SJSA1 (cell line): Measurements from ENCODE around the gene MTX3. TPM values are rescaled to one million over a fixed set of nuclear protein-coding genes. Genes with fewer than 3 reads are reported as not detected.

Experiments
- DNase-seq, 2 experiments: peaks; one replicate each; pipeline ENCODE4 v3.0.0-alpha.2; 2015 to 2020; ENCODE audit warnings: low spot score in 2 of 2, low read depth in 1 of 2
- H3K27ac ChIP-seq: fragments of 250-450 bp; sonication (Bioruptor Pico); 2 replicates; pipeline ENCODE4 v1.5.1; 2020; ENCODE audit warnings: mild to moderate bottlenecking, moderate library complexity
- H3K27me3 ChIP-seq: fragments of 250-450 bp; sonication (Bioruptor Pico); replicated peaks from 2 replicates; pipeline ENCODE4 v1.5.1; 2020; ENCODE audit warnings: mild to moderate bottlenecking, moderate library complexity
- H3K36me3 ChIP-seq: fragments of 250-450 bp; sonication (Bioruptor Pico); 2 replicates; pipeline ENCODE4 v1.5.1; 2020; ENCODE audit warnings: mild to moderate bottlenecking
- H3K4me1 ChIP-seq: fragments of 250-450 bp; sonication (Bioruptor Pico); replicated peaks from 2 replicates; pipeline ENCODE4 v1.6.1; 2021; ENCODE audit warnings: mild to moderate bottlenecking
- H3K4me3 ChIP-seq: fragments of 250-450 bp; sonication (Bioruptor Pico); 2 replicates; pipeline ENCODE4 v1.5.1; 2020; ENCODE audit warnings: mild to moderate bottlenecking
- H3K9me3 ChIP-seq: fragments of 250-450 bp; sonication (Bioruptor Pico); replicated peaks from 2 replicates; pipeline ENCODE4 v1.5.1; 2020; ENCODE audit warnings: mild to moderate bottlenecking
- total RNA-seq: library from RNA; depleted of rRNA; stranded (reverse); fragments of >200 nt; shearing (Covaris generic); gene quantifications from 2 replicates; pipeline ENCODE4 v1.2.3, GENCODE V29; 2014; rRNA removed

MTX3 gene, protein sequence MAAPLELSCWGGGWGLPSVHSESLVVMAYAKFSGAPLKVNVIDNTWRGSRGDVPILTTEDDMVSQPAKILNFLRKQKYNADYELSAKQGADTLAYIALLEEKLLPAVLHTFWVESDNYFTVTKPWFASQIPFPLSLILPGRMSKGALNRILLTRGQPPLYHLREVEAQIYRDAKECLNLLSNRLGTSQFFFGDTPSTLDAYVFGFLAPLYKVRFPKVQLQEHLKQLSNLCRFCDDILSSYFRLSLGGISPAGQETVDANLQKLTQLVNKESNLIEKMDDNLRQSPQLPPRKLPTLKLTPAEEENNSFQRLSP
- total RNA-seq, result 16.3 and 25.3 TPM in 2 replicates

DNA sequence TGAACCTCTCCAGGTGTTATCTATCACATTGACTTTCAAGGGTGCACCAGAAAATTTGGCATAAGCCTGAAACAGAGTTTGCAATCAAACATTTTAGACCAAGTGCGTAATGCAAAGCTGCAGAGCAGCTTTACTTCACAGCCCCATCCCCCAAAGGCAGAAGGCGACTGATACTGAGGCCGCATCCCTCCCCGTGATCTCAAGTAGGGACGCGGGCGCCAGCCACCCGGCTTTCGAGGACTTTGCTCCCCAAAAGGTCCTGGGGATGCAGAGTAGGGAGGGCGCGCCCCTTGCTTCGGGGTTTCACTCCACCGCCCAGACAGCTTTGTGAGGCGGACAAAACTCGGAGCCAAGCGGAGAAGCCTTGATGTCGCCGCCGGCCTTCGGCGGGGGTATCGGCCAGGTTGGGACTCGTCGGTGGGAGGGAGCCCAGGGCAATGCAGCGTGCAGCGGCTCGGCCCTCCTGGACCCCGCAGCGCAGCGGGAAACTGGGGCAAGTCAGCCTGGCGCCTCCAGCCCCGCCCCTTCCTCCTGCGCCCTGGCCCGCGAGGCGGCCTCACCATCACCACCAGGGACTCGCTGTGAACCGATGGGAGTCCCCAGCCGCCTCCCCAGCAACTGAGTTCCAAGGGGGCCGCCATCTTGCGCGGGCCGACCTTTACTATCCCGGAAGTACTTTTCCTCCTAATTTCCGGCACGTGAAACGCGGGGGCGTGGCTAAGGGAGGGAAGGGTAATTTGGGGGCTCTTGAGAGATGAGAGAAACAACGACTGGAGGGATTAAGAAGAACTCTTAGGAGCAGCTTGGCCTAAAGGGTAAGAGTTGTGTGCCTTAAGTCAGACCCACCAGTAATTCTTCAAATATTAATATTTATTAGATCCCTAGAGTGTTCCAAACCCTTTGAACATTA is at the start of gene MTX3:
Gene MTX3, minus strand, starts transcription at position 665 of the 910 bp plus-strand sequence. Its CDS starts 24 bp downstream, at position 641.
- Histone ChIP-seq H3K27me3 (no peaks in the 10 kb centered on the region), H3K4me3 (peak within 1 kb of the TSS; percentile 68), H3K36me3 (peaks cover 23% of the 10 kb centered on the region), H3K27ac (peak within 1 kb of the TSS; percentile 57), H3K4me1 (peaks cover 7% of the 10 kb centered on the region), H3K9me3 (no peaks in the 10 kb centered on the region)
- DNase-seq, result peak; percentile 82 to 90

DNA sequence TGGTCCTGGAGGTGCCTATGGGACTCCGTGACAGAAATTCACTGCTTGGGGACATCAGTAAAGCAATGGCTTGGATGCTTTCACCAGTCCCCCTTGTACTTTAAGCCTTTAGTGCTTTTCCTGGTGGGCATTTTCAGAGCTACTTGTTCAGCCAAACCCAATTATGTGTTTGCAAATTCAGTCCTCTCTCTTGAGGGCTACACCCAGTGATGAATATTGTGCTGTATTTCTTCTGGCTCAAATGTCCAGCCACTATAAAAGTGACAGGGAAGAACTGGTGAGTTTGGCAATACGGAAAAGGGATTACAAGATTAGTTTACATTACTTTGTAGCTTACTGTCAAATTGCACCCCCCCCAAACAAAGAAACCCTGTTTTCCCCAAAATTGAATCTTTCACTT is 48.6 kb upstream of the MTX3 start:
- Histone ChIP-seq H3K36me3 (no peaks in the 10 kb centered on the region), H3K4me1 (no peaks in the 10 kb centered on the region), H3K9me3 (no peaks in the 10 kb centered on the region), H3K27me3 (peaks cover 36% of the 10 kb centered on the region), H3K4me3 (no peak overlapping the region), H3K27ac (no peak overlapping the region)
- DNase-seq, result no peak

DNA sequence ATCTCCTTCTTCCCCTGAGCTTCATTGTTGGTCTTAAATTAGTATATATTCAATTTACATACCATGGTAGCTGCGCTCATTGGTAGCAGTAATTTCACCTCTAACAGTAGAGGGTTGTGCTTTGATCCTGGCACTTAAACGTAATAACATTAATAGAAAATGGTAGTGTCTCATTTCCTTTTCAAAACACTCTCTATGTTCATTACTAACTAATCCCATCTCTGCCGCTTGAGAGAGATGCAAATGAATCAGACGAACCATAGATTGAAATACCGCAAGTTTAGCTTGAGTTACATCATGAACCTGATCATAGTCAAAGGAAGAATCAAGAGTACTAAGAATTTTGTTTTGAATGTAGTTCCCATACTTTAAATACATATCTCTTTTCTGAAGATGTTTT is 46.3 kb upstream of the MTX3 start:
- peaks cover 48% of the 10 kb centered on the region for H3K27me3 ChIP-seq
- no peak for DNase-seq
- H3K4me3 ChIP-seq, result no peak overlapping the region
- no peaks in the 10 kb centered on the region for H3K9me3 ChIP-seq
- no peak overlapping the region for H3K27ac ChIP-seq
- H3K4me1 ChIP-seq, result no peaks in the 10 kb centered on the region
- H3K36me3 ChIP-seq, result no peaks in the 10 kb centered on the region

DNA sequence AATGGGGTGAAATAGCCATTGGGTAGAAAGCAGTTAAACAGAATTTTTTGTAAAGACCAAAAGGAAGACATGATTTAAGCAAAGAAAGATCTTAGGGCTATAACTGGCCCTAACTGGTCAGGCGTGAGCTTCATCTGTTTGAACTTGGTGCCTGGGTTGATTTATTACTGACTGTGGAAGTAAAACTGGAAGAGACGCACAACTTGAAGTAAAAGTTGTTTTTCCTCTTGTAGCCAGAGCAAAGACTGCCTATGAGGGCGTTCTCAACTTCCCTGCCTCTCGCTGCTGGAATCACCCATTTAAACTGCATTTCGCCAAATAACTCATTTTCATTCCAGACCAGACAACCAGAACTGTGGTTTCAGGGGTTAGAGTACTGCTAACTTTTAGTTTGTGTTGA is 45.6 kb upstream of the MTX3 start:
- H3K4me3 ChIP-seq, result no peak overlapping the region
- H3K36me3 ChIP-seq, result no peaks in the 10 kb centered on the region
- H3K27ac ChIP-seq, result no peak overlapping the region
- peaks cover 45% of the 10 kb centered on the region for H3K27me3 ChIP-seq
- DNase-seq, result no peak
- H3K9me3 ChIP-seq, result no peaks in the 10 kb centered on the region
- no peaks in the 10 kb centered on the region for H3K4me1 ChIP-seq

DNA sequence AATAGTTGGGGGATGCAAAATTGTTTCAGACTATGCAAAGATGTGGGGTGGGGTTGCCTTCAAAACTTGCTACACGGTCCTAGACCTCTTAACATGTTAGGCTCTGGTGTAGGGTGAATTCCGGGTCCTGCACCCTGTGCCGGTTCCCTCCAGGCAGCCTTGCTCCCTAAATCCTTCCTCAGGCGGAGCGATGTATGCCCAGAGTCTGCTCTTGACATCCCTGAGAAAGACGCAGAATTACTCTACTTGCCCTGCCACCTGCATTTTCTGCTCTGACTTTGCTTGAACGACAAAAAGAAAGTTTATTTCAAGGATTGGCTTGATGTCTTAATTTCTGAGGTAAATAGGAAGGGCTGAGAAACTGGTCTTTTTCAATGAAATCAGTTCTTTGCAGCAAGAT is 44.8 kb upstream of the MTX3 start:
- DNase-seq, result no peak
- Histone ChIP-seq H3K27me3 (peaks cover 45% of the 10 kb centered on the region), H3K4me1 (no peaks in the 10 kb centered on the region), H3K9me3 (no peaks in the 10 kb centered on the region), H3K4me3 (no peak overlapping the region), H3K27ac (no peak overlapping the region), H3K36me3 (no peaks in the 10 kb centered on the region)

DNA sequence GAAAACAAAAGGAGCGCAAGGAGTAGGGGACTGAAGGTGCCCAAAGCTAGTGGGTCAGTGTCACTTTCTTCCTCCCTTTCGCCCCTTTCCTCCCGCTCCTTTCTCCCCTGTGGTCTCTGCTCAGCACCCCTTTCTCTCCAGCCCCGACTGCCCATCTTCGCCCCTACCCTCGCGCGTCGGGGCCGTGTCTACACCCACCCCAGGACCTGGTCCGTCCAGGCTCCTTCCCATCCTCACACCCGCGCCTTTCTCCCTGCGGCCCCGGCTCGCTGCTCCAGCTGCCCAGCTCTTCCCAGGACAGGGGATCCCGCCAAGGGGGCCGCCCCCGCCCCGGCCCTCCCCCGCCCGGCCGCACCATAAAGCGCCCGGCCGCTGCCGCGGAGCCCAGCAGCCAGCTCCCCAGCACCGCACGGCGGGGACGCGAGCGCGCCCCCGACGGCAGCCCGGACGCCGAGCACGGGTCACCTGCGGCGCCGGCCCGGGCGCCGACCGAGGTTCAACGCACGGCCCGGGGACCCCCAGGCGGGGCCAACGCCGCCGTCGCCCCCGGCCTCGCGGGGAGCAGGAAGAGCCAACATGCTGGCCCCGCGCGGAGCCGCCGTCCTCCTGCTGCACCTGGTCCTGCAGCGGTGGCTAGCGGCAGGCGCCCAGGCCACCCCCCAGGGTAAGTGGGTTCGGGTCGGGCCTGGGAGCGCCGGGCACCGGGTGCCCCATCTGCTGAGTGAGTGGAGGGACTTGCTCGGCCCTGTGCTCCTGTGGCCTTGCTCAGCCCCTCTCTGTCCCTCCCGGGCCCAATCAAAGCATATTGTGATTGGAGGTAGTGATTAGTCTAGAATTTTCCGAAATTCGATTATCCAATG is 44.1 kb upstream of the MTX3 start, which contains the start of gene THBS4:
Gene THBS4, plus strand, starts transcription at position 387 of the 860 bp plus-strand sequence. Its CDS starts 190 bp downstream, at position 577.
- H3K27me3 ChIP-seq, result peaks cover 45% of the 10 kb centered on the region
- no peak for DNase-seq
- H3K9me3 ChIP-seq, result no peaks in the 10 kb centered on the region

DNA sequence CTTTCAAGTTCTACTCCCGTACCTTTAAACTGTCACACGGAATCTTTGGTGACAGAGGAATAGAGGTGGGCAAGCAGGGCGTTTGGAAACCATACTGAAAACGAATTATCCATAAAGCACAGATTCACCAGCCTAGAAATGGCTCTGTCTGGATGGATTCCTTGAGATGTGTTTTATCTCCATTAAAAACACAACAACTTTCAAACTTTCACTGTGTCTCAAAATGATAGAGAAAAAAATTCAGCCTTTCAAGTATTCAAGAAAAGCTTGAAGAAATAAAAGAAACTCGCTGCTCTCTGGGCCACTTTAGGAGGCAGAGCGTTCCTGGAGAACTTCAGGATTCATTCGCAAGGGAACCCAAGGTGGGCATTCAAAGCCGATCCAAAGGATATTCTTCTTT is 43.5 kb upstream of the MTX3 start:
- H3K36me3 ChIP-seq, result no peaks in the 10 kb centered on the region
- H3K4me1 ChIP-seq, result no peaks in the 10 kb centered on the region
- no peak overlapping the region for H3K4me3 ChIP-seq
- no peak overlapping the region for H3K27ac ChIP-seq
- no peaks in the 10 kb centered on the region for H3K9me3 ChIP-seq
- peaks cover 45% of the 10 kb centered on the region for H3K27me3 ChIP-seq
- DNase-seq, result no peak

More for the DNA sequence above, 44.1 kb upstream of the MTX3 start, which contains the start of gene THBS4:
- Histone ChIP-seq H3K4me1 (no peaks in the 10 kb centered on the region), H3K27ac (no peak within 1 kb of the TSS), H3K4me3 (no peak within 1 kb of the TSS), H3K36me3 (no peaks in the 10 kb centered on the region)

DNA sequence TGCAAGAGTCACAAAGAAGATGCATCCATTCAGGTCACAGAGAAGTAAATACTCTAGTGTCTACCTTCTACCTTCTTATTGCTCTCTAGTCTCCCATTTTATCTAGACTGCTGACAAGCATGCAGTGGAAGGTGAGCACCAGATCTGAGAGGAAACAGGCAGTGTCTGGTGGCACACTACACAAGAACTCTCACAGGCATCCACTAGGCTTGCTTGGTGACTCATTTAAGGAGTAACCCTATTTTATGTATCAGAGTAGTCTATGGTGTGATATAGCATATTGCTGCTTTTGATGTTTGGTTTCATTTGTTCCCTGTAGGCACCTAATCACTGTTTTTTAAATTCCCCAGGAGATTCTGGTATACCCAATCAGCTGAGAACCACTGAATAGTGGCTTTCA is 42.5 kb upstream of the MTX3 start:
- H3K9me3 ChIP-seq, result no peaks in the 10 kb centered on the region
- no peak overlapping the region for H3K27ac ChIP-seq
- no peak overlapping the region for H3K4me3 ChIP-seq
- no peaks in the 10 kb centered on the region for H3K4me1 ChIP-seq
- H3K27me3 ChIP-seq, result peaks cover 46% of the 10 kb centered on the region
- no peaks in the 10 kb centered on the region for H3K36me3 ChIP-seq
- DNase-seq, result no peak

DNA sequence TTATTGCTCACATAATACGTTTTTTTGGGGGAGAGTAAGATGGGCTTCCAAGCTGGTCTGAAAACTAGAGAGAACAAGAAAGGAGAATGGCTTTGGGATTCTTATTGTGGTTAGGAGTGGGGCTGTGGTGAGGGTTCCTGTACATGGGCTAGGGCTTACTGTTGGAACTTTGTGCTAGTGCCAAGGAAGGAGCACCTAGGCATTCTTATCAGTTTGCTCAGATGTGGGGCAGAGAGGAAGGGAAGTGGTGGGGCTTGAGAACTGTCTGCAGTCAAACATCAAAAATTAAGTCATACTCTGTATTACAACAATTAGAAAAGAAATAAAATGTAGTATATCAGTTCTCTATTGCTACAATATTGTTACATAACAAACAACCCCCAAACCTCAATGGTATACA is 40.0 kb upstream of the MTX3 start:
- no peaks in the 10 kb centered on the region for H3K36me3 ChIP-seq
- no peaks in the 10 kb centered on the region for H3K4me1 ChIP-seq
- no peak for DNase-seq
- peaks cover 28% of the 10 kb centered on the region for H3K27me3 ChIP-seq
- H3K9me3 ChIP-seq, result no peaks in the 10 kb centered on the region
- H3K4me3 ChIP-seq, result no peak overlapping the region
- H3K27ac ChIP-seq, result no peak overlapping the region

DNA sequence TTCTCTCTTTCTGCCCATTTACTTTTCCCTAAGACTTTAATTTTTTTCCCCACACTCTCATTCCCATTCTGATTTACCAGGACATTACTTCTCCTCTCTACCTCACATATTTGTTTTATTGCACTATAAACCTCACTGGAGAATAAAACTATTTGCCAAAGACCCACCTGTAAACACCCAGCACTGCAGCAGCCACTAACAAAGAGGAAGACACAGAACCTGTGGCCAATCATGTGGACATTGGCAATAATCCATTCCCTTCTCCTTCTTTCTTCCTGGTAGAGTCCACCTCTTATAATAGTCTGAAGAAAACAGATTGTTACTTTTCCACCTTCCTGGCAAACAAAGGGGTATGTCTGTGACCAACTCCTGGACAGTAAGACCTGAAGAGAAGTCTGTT is 35.8 kb upstream of the MTX3 start:
- Histone ChIP-seq H3K9me3 (no peaks in the 10 kb centered on the region), H3K36me3 (no peaks in the 10 kb centered on the region), H3K4me3 (no peak overlapping the region), H3K27ac (no peak overlapping the region), H3K4me1 (no peaks in the 10 kb centered on the region), H3K27me3 (peaks cover 5% of the 10 kb centered on the region; the same call in 1 of the 2 replicates)
- no peak for DNase-seq

DNA sequence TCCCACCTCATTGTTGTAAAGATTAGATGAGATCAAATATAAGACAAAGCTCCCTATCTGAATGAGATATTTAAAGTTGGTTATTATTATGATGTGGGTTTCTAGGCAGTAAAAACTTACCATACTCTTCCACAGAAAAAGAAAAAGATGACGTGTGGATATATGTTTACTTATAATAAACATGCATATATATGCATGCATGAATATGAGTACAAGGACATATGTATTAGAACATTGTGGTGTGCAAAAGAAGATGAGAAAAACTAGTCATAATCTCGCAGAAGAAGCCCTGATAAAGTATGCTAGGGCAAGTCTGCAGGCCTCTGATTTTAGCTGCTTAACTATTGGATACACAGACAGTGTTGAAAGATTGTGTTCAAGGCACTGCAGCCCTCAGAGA is 34.0 kb upstream of the MTX3 start:
- no peaks in the 10 kb centered on the region for H3K36me3 ChIP-seq
- DNase-seq, result no peak
- H3K27ac ChIP-seq, result no peak overlapping the region
- no peaks in the 10 kb centered on the region for H3K9me3 ChIP-seq
- no peaks in the 10 kb centered on the region for H3K4me1 ChIP-seq
- H3K27me3 ChIP-seq, result peaks cover 5% of the 10 kb centered on the region; the same call in 1 of the 2 replicates
- no peak overlapping the region for H3K4me3 ChIP-seq

DNA sequence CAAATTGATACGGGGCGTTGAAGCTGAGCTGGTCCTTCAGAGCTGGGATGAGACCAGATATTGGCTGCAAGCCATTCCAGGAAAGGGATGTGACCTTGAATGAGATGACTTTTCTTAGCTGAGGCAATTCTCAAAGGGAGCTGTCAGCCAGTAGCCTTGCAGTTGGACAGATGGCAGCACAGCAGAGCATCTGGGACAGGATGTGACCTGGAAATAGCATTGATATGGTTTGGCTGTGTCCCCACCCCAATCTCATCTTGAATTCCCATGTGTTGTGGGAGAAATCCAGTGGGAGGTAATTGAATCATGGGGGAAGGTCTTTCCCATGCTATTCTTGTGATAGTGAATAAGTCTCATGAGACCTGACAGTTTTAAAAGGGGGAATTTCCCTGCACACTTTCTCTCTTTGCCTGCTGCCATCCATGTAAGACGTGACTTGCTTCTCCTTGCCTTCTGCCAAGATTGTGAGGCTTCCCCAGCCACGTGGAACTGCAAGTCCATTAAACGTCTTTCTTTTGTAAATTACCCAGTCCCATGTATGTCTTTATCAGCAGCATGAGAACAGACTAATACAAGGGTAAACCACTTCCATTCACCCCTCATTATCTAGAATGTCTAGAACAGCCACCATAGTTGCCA is 19.8 kb upstream of the MTX3 start:
- Histone ChIP-seq H3K9me3 (no peaks in the 10 kb centered on the region), H3K36me3 (no peaks in the 10 kb centered on the region), H3K4me3 (no peak overlapping the region), H3K4me1 (no peaks in the 10 kb centered on the region), H3K27me3 (no peaks in the 10 kb centered on the region), H3K27ac (no peak overlapping the region)
- no peak for DNase-seq
